HCT116 (cell line): ENCODE results near the gene TNFRSF18.

Experiments
- CEBPB ChIP-seq: IDR thresholded peaks from 2 replicates; pipeline ENCODE4 v1.6.1; 2012; ENCODE audit warnings: low read depth
- EZH2 ChIP-seq: fragments of 200-600 bp; sonication (generic); IDR thresholded peaks from 2 replicates; pipeline ENCODE4 v1.6.1; 2017; ENCODE audit warnings: antibody characterized with exemption, mixed run types
- EZH2phosphoT487 ChIP-seq: fragments of 200-600 bp; IDR thresholded peaks from 2 replicates; pipeline ENCODE4 v1.6.1; 2018; ENCODE audit warnings: antibody characterized with exemption, borderline replicate concordance
- POLR2A ChIP-seq: IDR thresholded peaks from 2 replicates; pipeline ENCODE4 v1.7.0; 2011; ENCODE audit warnings: borderline replicate concordance; ENCODE audit not compliant: insufficient read depth, insufficient read length; ENCODE audit errors: extremely low read depth
- POLR2AphosphoS5 ChIP-seq: IDR thresholded peaks from 2 replicates; pipeline ENCODE4 v1.6.1; 2011; ENCODE audit warnings: mild to moderate bottlenecking, low read depth, low read length, moderate library complexity
- RAD21 ChIP-seq: IDR thresholded peaks from 2 replicates; pipeline ENCODE4 v1.6.1; 2012; ENCODE audit warnings: low read depth, mild to moderate bottlenecking
- TCF7L2 ChIP-seq: IDR thresholded peaks from 2 replicates; pipeline ENCODE4 v1.7.0; 2011; ENCODE audit warnings: borderline replicate concordance, inconsistent platforms; ENCODE audit not compliant: insufficient read depth, insufficient read length; ENCODE audit errors: extremely low read depth
- YY1 ChIP-seq: IDR thresholded peaks from 2 replicates; pipeline ENCODE4 v1.6.1; 2011; ENCODE audit warnings: low read length, low read depth, moderate library complexity, mild to moderate bottlenecking; ENCODE audit not compliant: insufficient replicate concordance; ENCODE audit errors: extremely low read depth
- ZNF274 ChIP-seq: fragments of 200-500 bp; sonication (Bioruptor generic); IDR thresholded peaks from 2 replicates; pipeline ENCODE4 v1.6.1; 2014; ENCODE audit warnings: mild to moderate bottlenecking, low read depth, low read length, inconsistent platforms
- TF ChIP-seq, protein P1 (sequence below), 3 experiments: fragments of 200-600 bp in 1 of 3; sonication (generic) in 1 of 3; IDR thresholded peaks in 2 of 3; conservative IDR thresholded peaks in 1 of 3; 2 replicates each; pipeline ENCODE4 v1.5.1; 2012 to 2017; ENCODE audit warnings: low read depth in 2 of 3, low read length in 2 of 3, antibody characterized with exemption in 1 of 3, borderline replicate concordance in 1 of 3, control low read depth in 1 of 3, mild to moderate bottlenecking in 1 of 3, mixed read lengths in 1 of 3, mixed run types in 1 of 3, moderate library complexity in 1 of 3; ENCODE audit not compliant: insufficient read depth in 1 of 3

DNA sequence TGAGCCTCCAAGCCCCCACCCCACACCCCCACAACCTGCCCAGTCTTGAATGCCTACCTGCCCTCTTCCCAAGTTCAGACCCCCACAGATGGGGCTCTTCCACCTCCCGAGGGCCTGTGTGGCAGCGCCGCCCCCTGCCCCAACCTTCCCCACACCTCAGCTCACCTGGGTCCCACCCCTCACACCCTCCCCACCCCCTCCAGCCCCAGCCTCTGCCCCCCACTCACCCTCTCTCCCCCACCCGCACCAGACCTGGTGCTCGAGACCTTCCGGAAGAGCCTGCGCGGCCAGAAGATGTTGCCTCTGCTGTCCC, 9.2 kb downstream of the TNFRSF18 start:
- TF ChIP-seq YY1 (no peak), POLR2AphosphoS5 (no peak), RAD21 (no peak), CEBPB (no peak), EZH2phosphoT487 (no peak), EZH2 (no peak), TCF7L2 (no peak), ZNF274 (no peak), POLR2A (no peak)
- TF ChIP-seq, protein P1, sequence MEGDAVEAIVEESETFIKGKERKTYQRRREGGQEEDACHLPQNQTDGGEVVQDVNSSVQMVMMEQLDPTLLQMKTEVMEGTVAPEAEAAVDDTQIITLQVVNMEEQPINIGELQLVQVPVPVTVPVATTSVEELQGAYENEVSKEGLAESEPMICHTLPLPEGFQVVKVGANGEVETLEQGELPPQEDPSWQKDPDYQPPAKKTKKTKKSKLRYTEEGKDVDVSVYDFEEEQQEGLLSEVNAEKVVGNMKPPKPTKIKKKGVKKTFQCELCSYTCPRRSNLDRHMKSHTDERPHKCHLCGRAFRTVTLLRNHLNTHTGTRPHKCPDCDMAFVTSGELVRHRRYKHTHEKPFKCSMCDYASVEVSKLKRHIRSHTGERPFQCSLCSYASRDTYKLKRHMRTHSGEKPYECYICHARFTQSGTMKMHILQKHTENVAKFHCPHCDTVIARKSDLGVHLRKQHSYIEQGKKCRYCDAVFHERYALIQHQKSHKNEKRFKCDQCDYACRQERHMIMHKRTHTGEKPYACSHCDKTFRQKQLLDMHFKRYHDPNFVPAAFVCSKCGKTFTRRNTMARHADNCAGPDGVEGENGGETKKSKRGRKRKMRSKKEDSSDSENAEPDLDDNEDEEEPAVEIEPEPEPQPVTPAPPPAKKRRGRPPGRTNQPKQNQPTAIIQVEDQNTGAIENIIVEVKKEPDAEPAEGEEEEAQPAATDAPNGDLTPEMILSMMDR (IDR thresholded peaks at IDR 0.05 in 2 of 3, conservative IDR thresholded peaks at IDR 0.05 in 1 of 3; ENCODE audit: borderline replicate concordance in 1 of 3, insufficient read depth in 1 of 3, low read depth in 2 of 3, low read length in 2 of 3): no peak
